Anterior cingulate cortex (tissue), 58 donors: Measurements from ENCODE around the gene COL6A2.

Source experiments
- DNase-seq, 58 donors: peaks; one replicate each; lab custom pipeline; 2025; lab: John Stamatoyannopoulos, UW

COL6A2 gene

GRCh38 chr21:46150073-46150472 lies 52.2 kb downstream of the COL6A2 start:
- DNase-seq = no peak

- DNase-seq = peak in 9 of 58 donors; percentile 5 to 51 (median 36)
Measured at GRCh38 chr21:46150491-46151121, 52.7 kb downstream of the COL6A2 start.

- no peak for DNase-seq
Measured at GRCh38 chr21:46151261-46151988, 53.5 kb downstream of the COL6A2 start.

GRCh38 chr21:46151989-46152926 lies 54.3 kb downstream of the COL6A2 start:
- DNase-seq = no peak

GRCh38 chr21:46152927-46153246 lies 55.0 kb downstream of the COL6A2 start:
- no peak for DNase-seq

GRCh38 chr21:46153247-46154154 lies 55.6 kb downstream of the COL6A2 start:
- DNase-seq = peak in 26 of 58 donors; percentile 4 to 65 (median 31)

GRCh38 chr21:46154155-46154954 lies 56.4 kb downstream of the COL6A2 start:
- DNase-seq = no peak

- DNase-seq = no peak
Measured at GRCh38 chr21:46154955-46155513, 57.1 kb downstream of the COL6A2 start.

GRCh38 chr21:46155514-46156377 lies 57.8 kb downstream of the COL6A2 start, which contains the start of gene FTCD:
FTCD (minus strand) TSS chr21:46155579; CDS start chr21:46155523, 56 bp downstream.
- no peak for DNase-seq

- no peak for DNase-seq
Measured at GRCh38 chr21:46156378-46156645, 58.4 kb downstream of the COL6A2 start.

GRCh38 chr21:46156678-46157077 lies 58.8 kb downstream of the COL6A2 start:
- no peak for DNase-seq

- DNase-seq = no peak
Measured at GRCh38 chr21:46157396-46157986, 59.6 kb downstream of the COL6A2 start.

- DNase-seq = no peak
Measured at GRCh38 chr21:46157987-46158451, 60.1 kb downstream of the COL6A2 start.

GRCh38 chr21:46158666-46159300 lies 60.9 kb downstream of the COL6A2 start:
- DNase-seq = no peak

- no peak for DNase-seq
Measured at GRCh38 chr21:46159390-46159789, 61.5 kb downstream of the COL6A2 start.

- DNase-seq = no peak
Measured at GRCh38 chr21:46159841-46160656, 62.1 kb downstream of the COL6A2 start.

- no peak for DNase-seq
Measured at GRCh38 chr21:46160657-46160906, 62.7 kb downstream of the COL6A2 start.
